Adrenal gland (tissue), 19 donors: ENCODE data around the gene BCAP29. TPM values are rescaled to one million over a fixed set of nuclear protein-coding genes. Genes with fewer than 3 reads are reported as not detected.
"Not testable (repeated sequence)": the region's sequence is repeated elsewhere in the genome, so short reads cannot be mapped to it uniquely, and the experiment has no call there.

Experiments used
- DNase-seq, 7 donors: peaks; one replicate each; pipeline ENCODE4 v3.0.0-alpha.2; 2019 to 2020
- H3K27ac ChIP-seq, 5 donors: fragments of 200-600 bp; sonication (generic) in 4 of 5; 1 replicate in 3 of 5; 2 replicates in 2 of 5; pipeline versions ENCODE4 v1.5.1 to v1.8.0; 2016 to 2020; ENCODE audit warnings: mild to moderate bottlenecking in 1 of 5
- H3K27me3 ChIP-seq: fragments of 200-600 bp; 2 replicates; pipeline ENCODE4 v1.8.0; 2021
- H3K36me3 ChIP-seq, 2 donors: fragments of 200-600 bp; replicated peaks in 1 of 2; 1 replicate in 1 of 2; 2 replicates in 1 of 2; pipeline versions ENCODE4 v1.5.1 to v1.8.0; 2018 to 2022
- H3K4me1 ChIP-seq, 2 donors: fragments of 200-600 bp; replicated peaks in 1 of 2; 1 replicate in 1 of 2; 2 replicates in 1 of 2; pipeline versions ENCODE4 v1.5.1 to v1.8.0; 2018 to 2021
- H3K4me3 ChIP-seq, 4 donors: fragments of 200-600 bp; sonication (generic) in 3 of 4; one replicate each; pipeline ENCODE4 v1.5.1; 2016 to 2018
- H3K9me3 ChIP-seq, 3 donors: fragments of 200-600 bp; sonication (generic) in 1 of 3; replicated peaks in 1 of 3; 1 replicate in 2 of 3; 2 replicates in 1 of 3; pipeline versions ENCODE4 v1.5.1 to v1.8.0; 2016 to 2021
- CTCF ChIP-seq, 6 experiments: fragments of 450-650 bp in 4 of 6; fragments of 200-600 bp in 2 of 6; sonication (generic) in 1 of 6; IDR thresholded peaks; 1 replicate in 5 of 6; 2 replicates in 1 of 6; pipeline versions ENCODE4 v1.5.1 to v1.8.0; 2016 to 2021; ENCODE audit warnings: antibody characterized with exemption in 6 of 6, mild to moderate bottlenecking in 2 of 6, moderate library complexity in 1 of 6
- POLR2A ChIP-seq, 2 donors: fragments of 450-650 bp; IDR thresholded peaks; one replicate each; pipeline ENCODE4 v1.6.1; 2017; ENCODE audit warnings: antibody characterized with exemption in 2 of 2, mild to moderate bottlenecking in 2 of 2, moderate library complexity in 1 of 2
- WGBS, 4 donors: extraction: QIAGEN DNeasy Blood & Tissue Kit in 2 of 4; methylation state at CpG; one replicate each; pipeline versions ENCODE4 v1.1.5 to v1.1.7; 2013 to 2017; 5-methylcytosine and 5-hydroxymethylcytosine counted together
- intact Hi-C, 2 donors: fragments of 100-400 bp; cut with DNase I; formaldehyde crosslinking; loops; one replicate each; pipeline versions ENCODE4 v1.14.1 to v1.15.0; 2022 to 2023
- long read RNA-seq, 10 donors: library from polyadenylated mRNA in 3 of 10; unstranded in 2 of 10; stranded (forward) in 1 of 10; transcript quantifications; one replicate each; pipeline ENCODE4 v2.0.0 and lab custom pipeline, GENCODE V29; 2021 to 2026
- polyA plus RNA-seq, 3 donors: library from polyadenylated mRNA; stranded (reverse); fragments of 200-250 nt in 2 of 3; fragments of 350-450 nt in 1 of 3; fragmentation: Illumina TruSeq in 1 of 3; extraction: RNeasy Lipid Tissue Mini Kit (QIAGEN cat#74804) in 1 of 3; gene quantifications; one replicate each; pipeline ENCODE4 v1.2.3, GENCODE V29; 2013 to 2014
- total RNA-seq, 9 donors: library from RNA; depleted of rRNA in 4 of 9; stranded (reverse); fragments of >200 nt in 4 of 9; fragments of 120-200 nt in 1 of 9; fragmentation: NEBNext Ultra II Directional in 1 of 9; extraction: Animal tissue kit (Norgen Biotek cat#: 25700) in 1 of 9; gene quantifications; one replicate each; pipeline versions ENCODE4 v1.1.0 to v1.2.4, GENCODE V29; 2013 to 2023
- donor health status: healthy with polysubstance abuse.
- donor health status: Bipolar disorder and iron deficiency.
- donor health status: DM: yes; HTN: yes; CAD: no.
- donor health status: DM: no; HTN: no; CAD: no.
- donor health status: DM: no; HTN: no; CAD: no.
- donor health status: DM: yes; HTN: yes; CAD: no.

BCAP29 gene
- total RNA-seq = 100 to 1,000 TPM in 1 of 9 donors, 10 to 100 TPM in 8; 35.0 to 158 (median 51.1) TPM
- polyA plus RNA-seq = 10 to 100 TPM; 39.5 to 67.9 (median 50.9) TPM
- long read RNA-seq, donor 1, full-length matches to known transcripts = 10 of 23 reads
- long read RNA-seq, donor 1, partial matches to known transcripts = 13 of 23 reads
- long read RNA-seq, donor 1, other reads (novel, unspliced or antisense) = 0 of 23 reads
- long read RNA-seq, donor 2, full-length matches to known transcripts = 13 of 13 reads
- long read RNA-seq, donor 2, partial matches to known transcripts = 0 of 13 reads
- long read RNA-seq, donor 2, other reads (novel, unspliced or antisense) = 0 of 13 reads
- long read RNA-seq, donor 3, full-length matches to known transcripts = 13 of 13 reads
- long read RNA-seq, donor 3, partial matches to known transcripts = 0 of 13 reads
- long read RNA-seq, donor 3, other reads (novel, unspliced or antisense) = 0 of 13 reads
- long read RNA-seq, donor 4, full-length matches to known transcripts = 20 of 42 reads
- long read RNA-seq, donor 4, partial matches to known transcripts = 12 of 42 reads
- long read RNA-seq, donor 4, other reads (novel, unspliced or antisense) = 10 of 42 reads
- long read RNA-seq, donor 5, full-length matches to known transcripts = 57 of 76 reads
- long read RNA-seq, donor 5, partial matches to known transcripts = 6 of 76 reads
- long read RNA-seq, donor 5, other reads (novel, unspliced or antisense) = 13 of 76 reads
- long read RNA-seq, donor 6, full-length matches to known transcripts = 11 of 29 reads
- long read RNA-seq, donor 6, partial matches to known transcripts = 10 of 29 reads
- long read RNA-seq, donor 6, other reads (novel, unspliced or antisense) = 8 of 29 reads
- long read RNA-seq, donor 7, full-length matches to known transcripts = 8 of 8 reads
- long read RNA-seq, donor 7, partial matches to known transcripts = 0 of 8 reads
- long read RNA-seq, donor 7, other reads (novel, unspliced or antisense) = 0 of 8 reads
- long read RNA-seq, donor 8, full-length matches to known transcripts = 13 of 13 reads
- long read RNA-seq, donor 8, partial matches to known transcripts = 0 of 13 reads
- long read RNA-seq, donor 8, other reads (novel, unspliced or antisense) = 0 of 13 reads
- long read RNA-seq, donor 9, full-length matches to known transcripts = 12 of 12 reads
- long read RNA-seq, donor 9, partial matches to known transcripts = 0 of 12 reads
- long read RNA-seq, donor 9, other reads (novel, unspliced or antisense) = 0 of 12 reads
- long read RNA-seq, donor 10, full-length matches to known transcripts = 7 of 7 reads
- long read RNA-seq, donor 10, partial matches to known transcripts = 0 of 7 reads
- long read RNA-seq, donor 10, other reads (novel, unspliced or antisense) = 0 of 7 reads

- H3K27ac ChIP-seq = peak within 1 kb of the TSS; percentile 58 to 97 (median 92)
- no peaks in the 10 kb centered on the region for H3K36me3 ChIP-seq
- 0% methylated on average over 26 to 89 of the region's 89 CpGs for WGBS, 4 donors
- TF ChIP-seq POLR2A (IDR thresholded peaks at IDR 0.05) (peak; percentile 61 to 84), CTCF (IDR thresholded peaks at IDR 0.05) (peak in 5 of 6 experiments; percentile 21 to 39 (median 32))
- intact Hi-C loops = no loop called here
- no peaks in the 10 kb centered on the region for H3K27me3 ChIP-seq
- H3K4me3 ChIP-seq = peak within 1 kb of the TSS; percentile 53 to 98 (median 82)
- peaks cover 0 to 10% of the 10 kb centered on the region in 2 donors for H3K4me1 ChIP-seq
- no peaks in the 10 kb centered on the region for H3K9me3 ChIP-seq
- DNase-seq = peak; percentile 69 to 80 (median 72)
Observed at GRCh38 chr7:107579885-107580715, at the start of gene BCAP29. Gene BCAP29, plus strand, starts transcription at chr7:107580246. Its CDS starts 527 bp downstream, at chr7:107580773.

- Histone ChIP-seq H3K4me1 (peaks cover 4 to 5% of the 10 kb centered on the region in 2 donors), H3K27ac (no peak overlapping the region), H3K9me3 (no peaks in the 10 kb centered on the region), H3K27me3 (no peaks in the 10 kb centered on the region), H3K4me3 (no peak overlapping the region), H3K36me3 (no peaks in the 10 kb centered on the region)
- intact Hi-C loops = no loop called here
- TF ChIP-seq POLR2A (IDR thresholded peaks at IDR 0.05) (no peak), CTCF (IDR thresholded peaks at IDR 0.05) (no peak)
- no peak for DNase-seq
Observed at GRCh38 chr7:107530751-107531150, 49.3 kb upstream of the BCAP29 start.

GRCh38 chr7:107534139-107534538, 45.9 kb upstream of the BCAP29 start:
- no peaks in the 10 kb centered on the region for H3K4me1 ChIP-seq
- no peak overlapping the region for H3K4me3 ChIP-seq
- H3K27ac ChIP-seq = no peak overlapping the region
- H3K27me3 ChIP-seq = no peaks in the 10 kb centered on the region
- DNase-seq = no peak
- H3K36me3 ChIP-seq = no peaks in the 10 kb centered on the region
- no peaks in the 10 kb centered on the region for H3K9me3 ChIP-seq
- intact Hi-C loops = no loop called here
- no peak for TF ChIP-seq CTCF (IDR thresholded peaks at IDR 0.05)
- TF ChIP-seq POLR2A (IDR thresholded peaks at IDR 0.05) = no peak

- DNase-seq, H3K9me3 ChIP-seq, H3K4me1 ChIP-seq, H3K27ac ChIP-seq, intact Hi-C loops, H3K27me3 ChIP-seq, H3K36me3 ChIP-seq, H3K4me3 ChIP-seq: not testable (repeated sequence)
- 92 to 98% (median 94%) methylated on average over 4 of the region's 4 CpGs for WGBS, 4 donors
Observed at GRCh38 chr7:107537228-107537627, 42.8 kb upstream of the BCAP29 start.
